Activated naive CD4-positive, alpha-beta T cell treated with anti-CD3 and anti-CD28 coated beads for 36 hours (primary cell): ENCODE data around the gene GNAT2. TPM values are rescaled to one million over a fixed set of nuclear protein-coding genes. Genes with fewer than 3 reads are reported as not detected.

ENCODE experiments used
- CTCF ChIA-PET: fragments of 350-600 bp; sonication (Branson Sonifier 250); formaldehyde crosslinking; loops from one replicate; lab custom pipeline; 2021; ENCODE audit warnings: antibody characterized with exemption; lab: Charles Lee
- DNase-seq: peaks from one replicate; pipeline ENCODE4 v3.0.0-alpha.2; 2020
- H3K27ac Mint-ChIP-seq: one replicate; pipeline ENCODE4 v1.8.0; 2021; ENCODE audit warnings: mild to moderate bottlenecking, mixed read lengths
- H3K27me3 Mint-ChIP-seq: one replicate; pipeline ENCODE4 v1.8.0; 2021; ENCODE audit warnings: low read depth, mixed read lengths
- H3K36me3 Mint-ChIP-seq: one replicate; pipeline ENCODE4 v1.8.0; 2021; ENCODE audit warnings: low read depth, mixed read lengths
- H3K4me1 Mint-ChIP-seq: one replicate; pipeline ENCODE4 v1.8.0; 2021; ENCODE audit warnings: low read depth, mixed read lengths
- H3K4me3 Mint-ChIP-seq: one replicate; pipeline ENCODE4 v1.8.0; 2021; ENCODE audit warnings: mild to moderate bottlenecking, moderate library complexity, mixed read lengths
- H3K9me3 Mint-ChIP-seq: one replicate; pipeline ENCODE4 v1.8.0; 2021; ENCODE audit warnings: mixed read lengths
- intact Hi-C: fragments of 100-400 bp; cut with micrococcal nuclease; formaldehyde crosslinking; loops from one replicate; pipeline ENCODE4 v1.15.1; 2023
- total RNA-seq, 2 experiments: library from RNA; stranded (reverse); gene quantifications; one replicate each; pipeline ENCODE4 v1.2.3, GENCODE V29; 2021

GNAT2 gene
- total RNA-seq, 2 experiments from 2014 or later: 0.22 to 0.50 TPM

DNA sequence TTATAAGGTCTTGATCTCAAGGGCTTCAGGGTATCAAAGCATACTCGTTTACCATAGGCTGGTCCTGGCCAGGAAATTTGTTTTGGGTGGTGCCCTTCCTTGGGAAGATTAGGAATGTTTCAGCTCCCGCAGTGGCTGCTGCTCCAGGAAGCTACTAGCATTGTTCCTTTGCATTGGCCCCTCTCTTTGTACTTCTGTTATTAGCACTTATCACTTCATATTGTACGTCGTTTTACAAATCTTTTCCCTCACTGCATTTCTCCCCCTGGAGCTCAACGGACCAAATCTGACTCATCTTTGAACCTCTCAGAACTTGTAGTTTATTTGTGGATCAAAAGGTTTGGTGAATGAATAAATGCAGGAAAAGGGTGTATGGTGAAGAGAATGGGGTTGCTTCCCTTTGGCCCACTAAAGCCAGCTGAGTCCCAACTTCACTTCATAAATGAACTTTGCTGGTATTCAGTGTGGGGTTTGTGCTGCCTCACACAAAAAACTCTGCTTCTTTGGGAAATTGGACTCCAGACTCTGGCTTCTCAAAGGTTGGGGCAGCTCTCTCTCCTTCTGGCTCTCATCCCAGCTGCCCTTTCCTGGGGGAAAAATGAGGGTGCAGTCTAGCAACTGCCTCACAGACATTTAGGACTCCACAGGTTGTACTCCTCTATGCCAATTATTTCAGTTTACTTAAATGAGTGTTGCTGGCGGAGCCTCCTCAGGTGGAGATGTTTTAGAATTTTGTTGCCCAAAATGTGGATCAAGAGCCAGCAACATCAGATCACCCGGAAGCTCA lies 5.9 kb downstream of the GNAT2 start:
- DNase-seq: no peak
- no peaks in the 10 kb centered on the region for H3K36me3 Mint-ChIP-seq
- H3K4me3 Mint-ChIP-seq: no peak overlapping the region
- H3K27ac Mint-ChIP-seq: no peak overlapping the region
- CTCF ChIA-PET: interaction anchor here (0.9 to 2.0 kb wide), 4 partner anchors 16 to 371 kb away, joined by 3 to 9 read pairs (median 5); partner anchors contain the start of gene AHCYL1
- H3K9me3 Mint-ChIP-seq: no peaks in the 10 kb centered on the region
- intact Hi-C loops: no loop called here
- peaks cover 24% of the 10 kb centered on the region for H3K4me1 Mint-ChIP-seq
- no peaks in the 10 kb centered on the region for H3K27me3 Mint-ChIP-seq

DNA sequence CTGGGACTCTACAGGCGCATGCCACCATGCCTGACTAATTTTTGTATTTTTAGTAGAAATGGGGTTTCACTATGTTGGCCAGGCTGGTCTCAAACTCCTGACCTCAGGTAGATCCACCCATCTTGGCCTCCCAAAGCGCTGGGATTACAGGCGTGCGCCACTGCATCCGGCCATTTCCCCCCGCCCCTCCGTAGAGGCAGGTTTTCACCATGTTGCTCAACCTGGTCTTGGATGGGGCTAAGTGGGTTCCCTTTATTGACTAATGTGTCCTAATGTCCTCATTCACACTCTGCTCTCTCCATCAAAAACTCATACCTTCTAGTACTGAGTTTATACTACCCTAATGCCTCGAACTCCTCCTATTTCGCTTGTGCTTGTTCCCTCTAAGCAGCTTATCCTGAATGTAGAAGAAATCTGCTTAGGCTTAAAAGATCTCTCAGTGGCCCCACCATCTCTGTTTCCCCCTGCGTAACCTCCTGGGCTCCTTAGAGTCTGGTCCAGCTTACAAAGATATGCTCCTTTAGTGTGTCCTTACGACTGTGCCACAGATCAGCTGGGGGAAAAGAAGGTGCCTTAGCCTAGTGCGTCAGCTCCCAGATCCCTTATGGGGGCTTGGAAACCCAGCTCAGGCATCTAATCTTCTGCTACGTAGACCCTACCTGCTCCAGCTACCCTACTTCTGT lies 8.0 kb downstream of the GNAT2 start:
- peaks cover 9% of the 10 kb centered on the region for H3K4me1 Mint-ChIP-seq

DNA sequence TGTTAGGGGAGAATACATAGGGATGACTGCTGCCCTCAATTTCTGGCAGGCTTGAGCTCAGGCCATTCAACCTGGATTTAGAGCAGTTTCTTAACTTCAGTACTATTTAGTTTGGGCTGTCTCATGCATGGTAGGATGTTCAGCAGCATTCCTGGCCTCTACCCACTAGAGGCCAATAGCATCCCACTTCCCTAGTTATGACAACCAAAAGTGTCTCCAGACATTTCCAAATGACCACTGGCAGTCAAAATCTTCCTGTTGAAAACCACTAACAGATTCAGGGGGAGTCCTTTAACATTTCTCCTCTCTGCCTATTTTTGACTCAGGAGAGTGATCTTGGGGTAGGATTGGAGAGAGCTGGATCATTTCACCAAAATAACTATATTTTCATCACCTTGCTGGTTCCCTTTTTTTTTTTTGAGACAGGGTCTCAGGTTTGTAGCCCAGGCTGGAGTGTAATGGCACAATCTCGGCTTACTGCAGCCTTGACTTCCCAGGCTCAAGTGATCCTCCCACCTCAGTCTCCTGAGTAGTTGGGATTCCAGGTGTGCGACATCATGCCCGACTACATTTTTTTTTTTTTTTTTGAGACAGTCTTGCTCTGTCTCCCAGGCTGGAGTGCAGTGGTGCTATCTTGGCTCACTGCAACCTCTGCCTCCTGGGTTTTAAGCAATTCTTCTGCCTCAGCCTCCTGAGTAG lies 8.7 kb downstream of the GNAT2 start:
- intact Hi-C loops: no loop called here
- peaks cover 2% of the 10 kb centered on the region for H3K4me1 Mint-ChIP-seq
- CTCF ChIA-PET: interaction anchor here (0.6 kb wide), 1 partner anchor 20 kb away, joined by 5 read pairs; no protein-coding TSS in a partner anchor

More for the DNA sequence above, 8.0 kb downstream of the GNAT2 start:
- H3K4me3 Mint-ChIP-seq: no peak overlapping the region
- H3K27ac Mint-ChIP-seq: no peak overlapping the region
- H3K27me3 Mint-ChIP-seq: no peaks in the 10 kb centered on the region
- CTCF ChIA-PET: interaction anchor here (0.6 to 2.0 kb wide), 4 partner anchors 19 to 124 kb away, joined by 3 to 9 read pairs (median 3); no protein-coding TSS in a partner anchor
- H3K36me3 Mint-ChIP-seq: no peaks in the 10 kb centered on the region
- no peaks in the 10 kb centered on the region for H3K9me3 Mint-ChIP-seq
- no peak for DNase-seq
- intact Hi-C loops: no loop called here

DNA sequence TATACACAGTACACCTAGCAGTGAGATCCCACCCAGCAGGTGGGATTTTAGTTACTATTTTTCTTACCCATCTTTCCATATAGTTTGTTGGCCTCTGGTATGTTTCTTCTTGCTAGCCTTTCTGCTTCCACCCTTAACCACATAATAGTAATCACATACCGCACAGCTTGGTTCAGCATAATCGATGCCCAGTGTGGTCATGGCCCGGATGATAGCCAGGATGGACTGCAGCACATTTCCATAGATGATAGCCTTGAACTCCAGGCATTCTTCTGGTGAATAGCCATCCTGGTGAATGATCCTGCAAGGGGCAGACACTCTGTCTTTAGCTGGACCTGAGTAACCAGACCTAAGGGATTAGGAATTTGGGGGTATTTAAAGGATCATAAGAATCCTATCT lies 9.5 kb downstream of the GNAT2 start:
- Mint-ChIP-seq H3K9me3 (no peaks in the 10 kb centered on the region), H3K4me3 (no peak overlapping the region), H3K4me1 (no peaks in the 10 kb centered on the region), H3K36me3 (no peaks in the 10 kb centered on the region), H3K27ac (no peak overlapping the region), H3K27me3 (no peaks in the 10 kb centered on the region)
- intact Hi-C loops: no loop called here
- DNase-seq: no peak
- CTCF ChIA-PET: no interaction called here

More for the DNA sequence above, 8.7 kb downstream of the GNAT2 start:
- Mint-ChIP-seq H3K36me3 (no peaks in the 10 kb centered on the region), H3K9me3 (no peaks in the 10 kb centered on the region), H3K4me3 (no peak overlapping the region), H3K27me3 (no peaks in the 10 kb centered on the region), H3K27ac (no peak overlapping the region)
- DNase-seq: no peak

DNA sequence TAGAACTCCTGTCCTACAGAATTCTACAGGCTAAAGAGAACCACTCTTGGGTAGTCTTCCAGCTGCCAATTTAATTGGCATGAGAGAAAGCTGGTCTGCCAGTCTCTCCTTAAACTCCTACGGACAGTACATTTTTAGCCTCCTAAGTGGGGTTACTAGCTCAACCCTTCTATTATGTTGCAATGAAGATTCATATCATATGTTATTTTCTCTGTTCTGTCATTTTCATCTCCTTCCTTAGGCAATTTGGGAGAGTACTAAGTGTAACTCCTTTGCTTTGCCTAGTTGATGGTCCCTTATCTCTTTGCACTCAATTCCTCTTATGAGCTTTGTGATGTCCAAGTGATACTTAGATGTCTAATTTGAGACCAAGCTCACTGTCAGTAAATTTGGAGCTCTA lies 14.0 kb downstream of the GNAT2 start:
- no peaks in the 10 kb centered on the region for H3K27me3 Mint-ChIP-seq
- H3K4me3 Mint-ChIP-seq: no peak overlapping the region
- no peak overlapping the region for H3K27ac Mint-ChIP-seq
- H3K9me3 Mint-ChIP-seq: no peaks in the 10 kb centered on the region
- intact Hi-C loops: no loop called here
- no peak for DNase-seq
- CTCF ChIA-PET: interaction anchor here (1.4 to 1.6 kb wide), 3 partner anchors 35 to 59 kb away, joined by 3 to 6 read pairs (median 4); no protein-coding TSS in a partner anchor
- peaks cover 1% of the 10 kb centered on the region for H3K36me3 Mint-ChIP-seq
- peaks cover 18% of the 10 kb centered on the region for H3K4me1 Mint-ChIP-seq

DNA sequence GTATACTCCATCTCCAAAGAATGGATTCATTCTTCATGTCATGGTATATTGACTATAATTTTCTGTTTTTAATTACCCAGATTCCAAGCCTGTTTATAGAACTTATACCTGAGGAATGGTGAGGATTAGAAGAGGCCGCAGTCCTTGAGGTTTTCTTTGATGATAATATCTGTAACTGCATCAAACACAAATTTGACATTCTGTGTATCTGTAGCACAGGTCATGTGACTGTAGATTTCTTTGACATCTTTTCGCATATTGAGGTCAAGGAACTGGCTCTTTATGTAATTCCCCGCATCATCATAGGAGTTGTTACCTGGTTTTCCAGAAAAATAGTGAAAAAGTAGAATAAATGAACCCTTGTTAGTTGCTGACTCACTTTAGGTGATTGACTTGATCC lies 16.2 kb downstream of the GNAT2 start:
- no peaks in the 10 kb centered on the region for H3K27me3 Mint-ChIP-seq
- CTCF ChIA-PET: no interaction called here
- peaks cover 1% of the 10 kb centered on the region for H3K36me3 Mint-ChIP-seq
- no peaks in the 10 kb centered on the region for H3K9me3 Mint-ChIP-seq
- no peak overlapping the region for H3K4me3 Mint-ChIP-seq
- H3K27ac Mint-ChIP-seq: no peak overlapping the region
- intact Hi-C loops: no loop called here
- H3K4me1 Mint-ChIP-seq: peaks cover 18% of the 10 kb centered on the region
- DNase-seq: no peak

DNA sequence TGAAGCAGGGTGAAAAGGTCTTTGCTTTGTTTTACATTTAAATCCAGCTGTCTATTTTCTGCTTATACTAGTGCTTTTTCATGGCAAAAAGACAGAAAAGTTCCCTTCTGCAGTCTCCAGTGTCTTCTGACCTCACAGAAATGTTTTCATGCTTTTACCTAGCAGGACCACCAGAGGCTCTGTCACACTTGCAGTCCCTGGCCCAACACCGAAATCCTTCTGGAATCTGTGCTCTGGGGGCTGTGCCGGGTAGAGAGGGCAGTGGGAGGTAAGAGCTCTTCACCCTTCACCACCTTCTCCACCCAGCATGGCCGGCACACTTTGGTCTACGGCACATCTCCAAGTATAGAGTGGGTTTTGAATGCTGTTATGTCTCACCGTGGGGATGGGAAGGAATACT lies 20.8 kb downstream of the GNAT2 start:
- no peak for DNase-seq
- intact Hi-C loops: loop anchor here (2.0 kb wide), 1 partner anchor 18 kb away; no protein-coding TSS in a partner anchor
- Mint-ChIP-seq H3K4me1 (peaks cover 20% of the 10 kb centered on the region), H3K27me3 (no peaks in the 10 kb centered on the region), H3K9me3 (no peaks in the 10 kb centered on the region), H3K27ac (no peak overlapping the region), H3K36me3 (peaks cover 12% of the 10 kb centered on the region), H3K4me3 (no peak overlapping the region)
- CTCF ChIA-PET: interaction anchor here (1.2 to 1.9 kb wide), 3 partner anchors 29 to 41 kb away, joined by 3 to 6 read pairs (median 3); no protein-coding TSS in a partner anchor

DNA sequence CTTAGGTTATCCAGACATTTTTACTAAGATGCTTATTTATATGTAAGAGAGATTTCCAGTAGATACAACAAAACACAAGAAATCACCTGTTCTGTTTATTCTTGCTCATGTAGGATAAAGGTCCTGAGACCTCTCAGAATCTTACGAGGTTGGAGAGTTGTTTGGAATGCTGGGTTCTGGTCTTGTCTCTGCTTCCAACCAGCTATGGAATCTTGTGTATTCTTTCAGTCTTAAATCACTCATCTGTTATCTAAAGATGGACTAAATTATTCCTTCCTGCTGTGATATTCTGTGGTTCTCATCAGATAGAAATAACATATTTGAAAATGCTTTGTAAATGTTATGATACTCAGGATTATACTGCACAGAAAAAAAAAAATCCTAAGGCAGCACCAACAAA lies 21.3 kb downstream of the GNAT2 start:
- Mint-ChIP-seq H3K27ac (no peak overlapping the region), H3K4me1 (peaks cover 17% of the 10 kb centered on the region), H3K4me3 (no peak overlapping the region), H3K36me3 (peaks cover 14% of the 10 kb centered on the region), H3K27me3 (no peaks in the 10 kb centered on the region), H3K9me3 (no peaks in the 10 kb centered on the region)
- CTCF ChIA-PET: interaction anchor here (0.6 to 1.2 kb wide), 3 partner anchors 30 to 492 kb away, joined by 3 to 4 read pairs (median 3); no protein-coding TSS in a partner anchor
- DNase-seq: no peak
- intact Hi-C loops: loop anchor here (2.0 kb wide), 1 partner anchor 19 kb away; no protein-coding TSS in a partner anchor

DNA sequence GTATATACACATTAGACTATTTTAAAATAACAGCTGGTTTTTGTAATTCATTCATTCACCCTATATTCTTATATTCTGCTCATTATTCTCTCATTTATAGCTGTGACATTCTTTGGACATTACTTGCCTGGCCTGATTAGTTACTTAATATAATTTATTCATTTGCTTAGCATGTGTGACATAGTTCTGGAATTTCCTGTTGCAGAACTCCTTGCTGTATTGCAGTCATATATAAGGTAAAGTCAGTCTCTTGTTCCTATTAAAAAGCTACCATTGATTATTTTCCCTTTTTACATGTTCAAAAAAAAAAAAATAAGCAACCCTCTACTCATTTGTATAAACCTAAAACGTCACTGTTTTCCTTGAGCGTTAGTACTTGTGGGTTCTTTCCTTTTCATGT lies 23.9 kb downstream of the GNAT2 start:
- no peak overlapping the region for H3K27ac Mint-ChIP-seq
- intact Hi-C loops: loop anchor here (1.0 kb wide), 1 partner anchor 24 kb away; the partner anchor contains the start of genes AMPD2 and GNAT2
- CTCF ChIA-PET: interaction anchor here (0.5 to 1.2 kb wide), 3 partner anchors 34 to 319 kb away, joined by 3 to 4 read pairs (median 3); no protein-coding TSS in a partner anchor
- peaks cover 2% of the 10 kb centered on the region for H3K4me1 Mint-ChIP-seq
- H3K27me3 Mint-ChIP-seq: no peaks in the 10 kb centered on the region
- DNase-seq: no peak
- H3K9me3 Mint-ChIP-seq: no peaks in the 10 kb centered on the region
- H3K4me3 Mint-ChIP-seq: no peak overlapping the region
- H3K36me3 Mint-ChIP-seq: peaks cover 16% of the 10 kb centered on the region

DNA sequence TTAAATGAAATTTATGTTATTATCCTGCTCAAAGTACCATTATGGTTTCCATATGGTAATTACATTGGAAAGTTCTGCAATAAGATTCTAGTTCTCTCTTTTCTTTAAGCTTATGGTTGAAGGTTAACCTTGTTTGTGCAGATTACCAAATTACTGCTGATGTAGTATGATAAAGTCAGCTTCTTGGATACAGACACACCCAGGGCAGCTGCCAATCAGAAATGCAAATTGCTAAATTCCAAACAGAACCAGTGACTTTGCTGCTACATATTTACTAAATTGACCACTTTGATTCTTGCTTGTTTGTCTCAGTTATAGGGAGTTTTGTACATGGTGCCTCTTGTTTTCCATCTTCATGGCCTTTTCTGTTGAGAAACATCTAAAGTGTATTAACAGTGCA lies 26.5 kb downstream of the GNAT2 start:
- CTCF ChIA-PET: no interaction called here
- intact Hi-C loops: no loop called here

DNA sequence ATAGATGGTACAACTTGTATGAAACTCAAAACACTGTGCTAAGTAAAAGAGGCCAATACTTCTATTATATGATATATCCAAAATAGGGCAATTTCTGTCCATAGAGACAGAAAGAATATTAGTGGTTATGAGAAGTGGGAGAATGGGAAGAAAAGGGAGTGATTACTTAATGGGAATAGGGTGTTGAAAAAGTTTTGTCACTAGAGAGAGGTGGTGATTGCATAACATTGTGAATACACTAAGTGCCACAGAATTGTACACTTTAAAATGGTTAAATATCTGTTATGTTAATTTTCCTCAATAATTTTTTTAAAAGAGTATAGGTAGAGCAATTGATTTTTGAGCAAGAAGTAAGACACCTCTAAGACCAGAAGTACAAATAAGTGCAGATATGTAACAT lies 29.7 kb downstream of the GNAT2 start:
- intact Hi-C loops: no loop called here
- Mint-ChIP-seq H3K4me1 (no peaks in the 10 kb centered on the region), H3K27me3 (no peaks in the 10 kb centered on the region), H3K27ac (no peak overlapping the region), H3K4me3 (no peak overlapping the region), H3K9me3 (no peaks in the 10 kb centered on the region), H3K36me3 (peaks cover 24% of the 10 kb centered on the region)
- no peak for DNase-seq
- CTCF ChIA-PET: no interaction called here

More for the DNA sequence above, 26.5 kb downstream of the GNAT2 start:
- DNase-seq: no peak
- no peak overlapping the region for H3K4me3 Mint-ChIP-seq
- peaks cover 21% of the 10 kb centered on the region for H3K36me3 Mint-ChIP-seq
- peaks cover 2% of the 10 kb centered on the region for H3K4me1 Mint-ChIP-seq
- no peak overlapping the region for H3K27ac Mint-ChIP-seq
- no peaks in the 10 kb centered on the region for H3K27me3 Mint-ChIP-seq
- H3K9me3 Mint-ChIP-seq: no peaks in the 10 kb centered on the region

DNA sequence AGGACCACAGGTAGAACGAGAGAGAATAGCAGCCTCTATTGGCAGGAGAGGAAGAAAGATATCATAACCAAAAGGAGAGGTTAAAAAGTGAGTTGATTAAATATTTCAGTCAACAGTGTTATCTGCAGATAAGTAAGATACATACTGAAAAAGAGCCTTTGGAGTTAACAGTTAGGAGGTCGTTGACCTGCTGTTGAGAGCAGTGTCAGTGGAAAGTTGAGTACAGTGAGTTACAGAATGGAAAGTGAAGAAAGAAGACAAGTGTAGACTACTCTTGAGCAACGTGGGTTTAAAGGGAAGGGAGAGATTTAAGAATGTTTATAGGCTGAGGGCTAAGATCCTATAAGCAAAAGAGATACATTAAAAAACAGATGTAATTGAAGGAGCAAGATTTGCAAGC lies 30.2 kb downstream of the GNAT2 start:
- no peak for DNase-seq
- Mint-ChIP-seq H3K9me3 (no peaks in the 10 kb centered on the region), H3K27me3 (no peaks in the 10 kb centered on the region), H3K4me1 (no peaks in the 10 kb centered on the region), H3K4me3 (no peak overlapping the region), H3K27ac (no peak overlapping the region), H3K36me3 (peaks cover 22% of the 10 kb centered on the region)
- CTCF ChIA-PET: no interaction called here
- intact Hi-C loops: no loop called here
